HCEC 1CT (cell line): ENCODE data around the gene ATG4D.

ENCODE experiments used
- DNase-seq: peaks from one replicate; pipeline ENCODE4 v3.0.0-alpha.2; 2017

The ATG4D gene

DNA sequence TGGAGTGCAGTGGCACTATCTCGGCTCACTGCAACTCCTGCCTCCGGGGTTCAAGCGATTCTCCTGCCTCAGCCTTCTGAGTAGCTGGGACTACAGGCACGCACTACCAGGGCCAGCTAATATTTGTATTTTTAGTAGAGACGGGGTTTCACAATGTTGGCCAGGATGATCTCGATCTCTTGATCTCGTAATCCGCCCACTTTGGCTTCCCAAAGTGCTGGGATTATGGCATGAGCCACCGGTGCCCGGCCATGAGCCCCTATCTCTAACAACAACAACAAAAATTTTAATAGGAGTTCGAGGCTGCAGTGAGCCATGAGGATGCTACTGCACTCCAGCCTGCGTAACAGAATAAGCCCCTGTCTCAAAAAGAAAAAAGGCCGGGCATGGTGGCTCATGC is 38.4 kb downstream of the ATG4D start:
- DNase-seq = no peak

DNA sequence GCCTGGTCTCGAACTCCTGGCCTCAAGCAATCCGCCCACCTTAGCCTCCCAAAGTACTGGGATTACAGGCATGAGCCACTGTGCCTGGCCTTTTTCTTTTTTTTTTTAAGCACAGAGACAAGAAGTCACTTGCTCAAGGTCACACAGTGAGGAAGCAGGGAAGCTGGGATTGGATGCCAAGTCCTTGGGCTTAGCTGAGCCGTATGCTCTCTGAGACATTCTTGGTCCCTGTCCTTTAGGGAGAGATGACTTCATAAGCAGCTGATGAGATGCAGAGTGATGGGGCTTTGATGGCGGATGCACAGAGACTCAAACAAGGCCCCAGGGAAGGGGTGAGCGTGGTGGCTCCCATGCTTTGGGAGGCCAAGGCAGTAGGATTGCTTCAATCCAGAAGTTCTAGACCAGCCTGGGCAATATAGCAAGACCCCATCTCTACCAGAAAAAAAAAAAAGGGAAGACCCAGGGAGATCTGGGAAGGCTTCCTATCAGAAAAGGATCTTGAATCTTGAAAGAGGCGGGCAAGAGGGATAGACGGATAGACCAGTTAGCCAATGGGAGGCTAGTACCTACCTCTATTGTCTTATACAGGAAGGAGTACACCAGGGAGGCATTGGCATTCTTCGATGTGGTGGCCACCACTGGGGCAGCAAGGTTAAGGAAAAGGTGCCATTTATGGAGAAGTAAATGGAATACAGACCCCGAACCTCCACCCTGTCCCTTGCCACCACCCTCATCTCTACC is 39.5 kb downstream of the ATG4D start:
- DNase-seq = no peak

DNA sequence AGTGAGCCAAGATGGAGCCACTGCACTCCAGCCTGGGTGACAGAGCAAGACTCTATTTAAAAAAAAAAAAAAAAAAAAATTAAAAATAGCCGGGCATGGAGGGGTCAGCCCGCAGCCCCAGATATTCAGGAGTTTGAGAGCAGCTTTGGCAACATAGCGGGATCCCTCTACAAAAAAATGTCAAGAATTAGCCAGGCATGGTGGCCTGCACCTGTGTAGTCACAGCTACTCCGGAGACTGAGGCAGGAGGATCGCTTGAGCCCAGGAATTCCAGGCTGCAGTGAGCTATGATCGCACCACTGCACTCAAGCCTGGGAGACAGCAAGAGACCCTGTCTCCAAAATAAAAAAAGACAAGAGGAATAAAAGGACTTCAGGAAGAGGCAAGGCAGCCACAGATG is 42.7 kb downstream of the ATG4D start:
- no peak for DNase-seq

DNA sequence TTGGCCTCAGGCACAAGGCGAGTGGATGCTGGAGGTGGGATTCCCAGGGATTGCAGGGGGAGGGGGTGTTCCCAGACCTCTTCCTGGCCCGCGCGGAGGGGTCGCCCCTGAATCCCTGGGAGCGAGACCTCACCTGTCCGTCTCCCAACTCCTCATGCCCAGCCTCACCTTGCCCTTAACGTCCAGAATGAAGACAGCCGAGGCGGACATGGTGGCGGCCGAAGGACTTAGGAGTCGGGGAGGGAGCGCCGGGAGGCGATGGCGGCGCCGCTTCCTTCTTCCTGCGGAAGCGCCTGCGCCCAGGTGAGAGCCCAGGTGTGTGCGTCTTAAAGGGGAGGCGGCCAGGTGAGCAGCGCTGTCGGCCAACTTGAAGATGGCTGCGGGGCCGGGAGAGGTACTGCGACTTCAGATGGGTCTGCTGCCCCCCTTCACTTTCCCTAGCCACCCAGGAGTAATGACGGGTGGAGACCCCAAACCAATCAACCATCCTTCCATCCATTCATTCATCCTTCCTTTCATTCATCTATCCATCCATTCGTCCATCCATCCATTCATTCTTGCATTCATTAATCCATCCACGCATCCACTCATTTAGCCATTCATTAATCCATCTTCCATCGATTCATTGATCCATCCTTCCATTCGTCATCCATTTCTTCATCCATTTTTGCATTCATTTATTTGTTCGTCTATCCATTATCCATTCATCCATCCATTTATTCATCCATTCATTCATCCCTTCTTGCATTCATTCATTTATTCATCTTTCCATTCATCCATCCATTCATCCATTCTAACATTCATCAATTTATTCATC is 43.5 kb downstream of the ATG4D start, which contains the start of gene AP1M2:
Gene AP1M2 (minus strand): TSS at position 291 of the 817 bp plus-strand sequence. CDS start 81 bp downstream, at position 210.
- no peak for DNase-seq

DNA sequence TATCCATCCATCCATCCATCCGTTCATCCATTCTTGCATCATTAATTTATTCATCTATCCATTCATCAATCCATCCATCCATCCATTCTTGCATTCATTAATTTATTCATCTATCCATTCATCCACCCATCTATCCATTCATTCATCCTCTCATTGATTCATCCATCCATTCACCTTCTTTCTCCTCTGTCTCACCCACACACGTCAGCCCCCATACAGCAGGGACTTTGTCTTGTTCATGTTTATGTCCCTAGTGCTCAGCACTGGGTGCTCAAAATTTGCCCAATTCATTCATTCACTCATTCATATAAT is 44.1 kb downstream of the ATG4D start:
- no peak for DNase-seq

DNA sequence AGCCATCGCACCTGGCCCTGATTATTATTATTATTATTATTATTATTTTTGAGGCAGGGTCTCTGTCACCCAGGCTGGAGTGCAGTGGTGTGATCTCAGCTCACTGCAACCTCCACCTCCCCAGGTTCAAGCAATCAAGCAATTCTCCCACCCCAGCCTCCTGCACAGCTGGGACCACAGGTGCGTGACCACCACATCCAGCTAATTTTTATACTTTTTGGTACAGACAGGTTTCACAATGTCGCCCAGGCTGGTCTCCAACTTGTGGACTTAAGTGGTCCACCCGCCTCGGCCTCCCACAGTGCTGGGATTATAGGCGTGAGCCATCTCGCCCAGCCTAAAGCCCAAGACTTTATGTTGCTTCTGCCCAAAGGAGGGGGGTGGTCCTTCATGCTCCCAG is 49.4 kb downstream of the ATG4D start:
- no peak for DNase-seq

DNA sequence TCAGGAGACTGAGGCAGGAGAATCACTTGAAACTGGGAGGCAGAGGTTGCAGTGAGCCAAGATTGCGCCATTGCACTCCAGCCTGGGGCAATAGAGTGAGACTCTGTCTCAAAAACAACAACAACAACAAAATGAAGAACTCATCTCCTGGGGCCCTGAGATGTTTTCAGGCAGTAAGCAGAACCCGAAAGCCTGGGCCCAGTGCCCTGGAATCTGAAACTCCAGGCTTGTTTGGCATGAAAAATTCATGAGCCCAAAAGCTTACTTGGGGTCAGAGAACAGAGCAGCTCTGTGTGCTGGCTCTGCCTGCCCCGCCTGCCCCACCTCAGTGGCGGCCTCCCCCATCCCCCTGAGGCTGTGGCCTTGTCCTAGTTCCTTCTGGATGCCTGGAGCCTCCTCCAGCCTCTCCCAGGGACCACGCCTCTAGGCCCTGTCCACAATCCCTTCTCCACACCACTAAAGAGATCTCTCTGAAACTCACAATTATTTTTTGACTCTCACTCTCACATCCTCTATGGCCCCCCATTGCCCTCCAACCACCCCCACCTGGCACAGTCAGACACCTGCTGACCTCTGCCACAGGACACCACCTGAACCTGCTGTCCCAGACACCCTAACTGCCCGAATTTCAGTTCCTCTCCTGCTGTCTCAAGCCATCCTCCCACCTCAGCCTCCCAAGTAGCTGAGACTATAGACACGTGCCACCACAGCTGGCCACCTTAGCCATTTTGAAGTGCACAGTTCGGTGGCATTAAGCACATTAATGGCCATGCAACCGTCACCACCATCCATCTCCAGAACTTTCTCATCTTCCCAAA is 50.3 kb downstream of the ATG4D start:
- no peak for DNase-seq

DNA sequence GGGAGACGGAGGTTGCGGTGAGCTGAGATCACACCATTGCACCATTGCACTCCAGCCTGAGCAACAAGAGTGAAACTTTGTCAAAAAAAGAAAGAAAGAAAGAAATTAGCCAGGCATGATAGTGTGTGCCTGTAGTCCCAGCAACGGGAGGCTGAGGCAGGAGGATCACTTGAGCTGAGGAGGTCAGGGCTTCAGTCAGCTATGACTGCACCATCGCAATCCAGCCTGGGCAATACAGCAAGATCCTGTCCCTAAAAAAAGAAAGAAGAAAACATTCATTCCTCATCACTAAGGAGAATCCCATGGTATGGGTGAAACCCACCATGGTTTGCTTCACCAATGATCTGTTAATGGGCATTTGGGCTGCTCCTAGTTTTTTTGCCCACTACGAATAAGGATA is 56.4 kb downstream of the ATG4D start:
- DNase-seq = no peak

DNA sequence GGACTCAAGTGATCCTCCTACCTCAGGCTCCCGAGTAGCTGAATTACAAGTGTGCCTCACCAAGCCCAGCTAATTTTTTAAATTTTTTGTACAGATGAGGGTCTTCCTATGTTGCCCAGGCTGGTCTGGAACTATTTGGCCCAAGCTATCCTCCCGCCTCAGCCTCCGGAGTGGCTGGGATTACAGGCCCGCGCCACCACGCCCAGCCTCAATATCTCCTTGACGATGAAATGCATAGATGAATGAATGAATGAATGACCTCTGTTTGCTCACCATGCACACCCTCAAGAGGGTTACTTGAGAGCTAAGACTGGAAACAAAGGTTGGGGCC is 58.3 kb downstream of the ATG4D start:
- DNase-seq = no peak

DNA sequence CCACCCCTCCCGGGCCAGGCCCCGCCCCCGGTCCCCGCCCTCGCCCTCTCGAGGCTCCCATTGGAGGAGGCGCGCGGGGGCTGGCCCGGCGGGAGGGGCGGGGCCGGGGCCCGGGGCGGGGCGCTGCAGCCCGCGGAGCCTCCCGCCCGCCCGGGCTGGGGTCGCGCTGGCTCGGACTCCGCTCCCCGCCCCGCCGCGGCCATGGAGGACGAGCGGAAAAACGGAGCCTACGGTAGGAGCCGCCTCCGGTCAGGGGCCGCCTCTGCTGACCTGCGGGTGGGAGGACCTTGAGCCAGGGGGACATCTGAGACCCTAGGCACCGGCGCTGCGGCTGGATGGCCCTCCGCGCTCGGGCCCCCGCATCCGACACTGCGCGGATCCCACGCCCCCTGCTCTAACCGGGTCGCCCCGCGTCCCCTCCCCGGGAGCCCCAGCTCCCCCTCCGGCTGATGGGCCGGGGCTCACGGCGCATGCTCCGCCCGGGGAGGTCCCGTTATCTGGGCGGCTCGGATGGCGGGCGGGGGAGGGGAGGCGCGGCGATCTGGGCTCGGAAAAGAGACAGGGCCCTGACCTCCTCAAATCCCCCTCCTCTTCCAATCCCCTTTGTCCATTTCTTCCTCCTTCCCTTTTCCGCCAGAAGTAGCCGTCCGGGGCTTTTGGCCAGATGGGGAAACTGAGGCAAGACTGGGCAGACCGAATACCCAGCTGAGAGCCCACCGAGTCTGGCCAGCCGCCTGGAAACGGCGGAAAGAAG is 58.8 kb downstream of the ATG4D start:
- DNase-seq = peak; percentile 65
